ENCODE measurements around the gene C1QTNF8.

C1QTNF8 gene

DNA sequence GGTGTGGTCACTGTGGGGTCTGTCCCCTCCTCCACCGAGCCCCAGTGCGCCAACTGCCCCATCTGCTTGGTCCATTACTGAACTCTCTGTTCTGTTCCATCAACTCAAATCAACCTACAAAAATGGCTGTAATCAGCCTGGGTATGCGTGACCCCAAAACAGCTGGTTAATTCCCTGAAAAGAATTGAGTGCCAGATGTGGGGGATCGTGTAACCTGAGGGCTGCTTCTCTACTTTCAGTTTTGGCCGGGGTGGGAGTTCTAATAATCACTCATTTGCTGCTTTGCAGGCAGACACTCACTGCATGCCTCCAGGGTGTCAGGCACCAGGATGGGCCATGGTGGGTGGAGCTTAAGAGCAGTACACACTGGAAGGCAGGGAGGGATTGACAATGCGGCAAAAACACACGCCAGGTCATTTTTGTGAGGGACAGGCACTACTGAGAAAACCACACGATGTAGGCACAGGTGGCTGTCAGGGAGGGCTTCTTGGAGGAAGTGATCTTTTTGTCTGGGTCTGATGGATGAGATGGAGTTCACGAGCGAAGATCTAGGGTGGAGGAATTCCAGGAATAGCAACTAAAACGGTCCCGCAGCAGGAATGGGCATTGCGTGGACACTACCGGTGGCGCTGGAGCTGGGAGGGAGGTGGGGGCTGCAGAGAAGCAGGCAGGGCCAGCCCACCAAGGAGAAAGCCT, 53.8 kb downstream of the C1QTNF8 start:
- no peak for TF ChIP-seq POLR2AphosphoS5 (IDR thresholded peaks at IDR 0.05; ENCODE audit: low read depth, low read length)
- TF ChIP-seq, protein P1, sequence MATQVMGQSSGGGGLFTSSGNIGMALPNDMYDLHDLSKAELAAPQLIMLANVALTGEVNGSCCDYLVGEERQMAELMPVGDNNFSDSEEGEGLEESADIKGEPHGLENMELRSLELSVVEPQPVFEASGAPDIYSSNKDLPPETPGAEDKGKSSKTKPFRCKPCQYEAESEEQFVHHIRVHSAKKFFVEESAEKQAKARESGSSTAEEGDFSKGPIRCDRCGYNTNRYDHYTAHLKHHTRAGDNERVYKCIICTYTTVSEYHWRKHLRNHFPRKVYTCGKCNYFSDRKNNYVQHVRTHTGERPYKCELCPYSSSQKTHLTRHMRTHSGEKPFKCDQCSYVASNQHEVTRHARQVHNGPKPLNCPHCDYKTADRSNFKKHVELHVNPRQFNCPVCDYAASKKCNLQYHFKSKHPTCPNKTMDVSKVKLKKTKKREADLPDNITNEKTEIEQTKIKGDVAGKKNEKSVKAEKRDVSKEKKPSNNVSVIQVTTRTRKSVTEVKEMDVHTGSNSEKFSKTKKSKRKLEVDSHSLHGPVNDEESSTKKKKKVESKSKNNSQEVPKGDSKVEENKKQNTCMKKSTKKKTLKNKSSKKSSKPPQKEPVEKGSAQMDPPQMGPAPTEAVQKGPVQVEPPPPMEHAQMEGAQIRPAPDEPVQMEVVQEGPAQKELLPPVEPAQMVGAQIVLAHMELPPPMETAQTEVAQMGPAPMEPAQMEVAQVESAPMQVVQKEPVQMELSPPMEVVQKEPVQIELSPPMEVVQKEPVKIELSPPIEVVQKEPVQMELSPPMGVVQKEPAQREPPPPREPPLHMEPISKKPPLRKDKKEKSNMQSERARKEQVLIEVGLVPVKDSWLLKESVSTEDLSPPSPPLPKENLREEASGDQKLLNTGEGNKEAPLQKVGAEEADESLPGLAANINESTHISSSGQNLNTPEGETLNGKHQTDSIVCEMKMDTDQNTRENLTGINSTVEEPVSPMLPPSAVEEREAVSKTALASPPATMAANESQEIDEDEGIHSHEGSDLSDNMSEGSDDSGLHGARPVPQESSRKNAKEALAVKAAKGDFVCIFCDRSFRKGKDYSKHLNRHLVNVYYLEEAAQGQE (IDR thresholded peaks at IDR 0.05; ENCODE audit: insufficient read depth in 1 of 2, low read depth in 2 of 2, low read length in 2 of 2) = no peak
- no peak for TF ChIP-seq SIN3A (IDR thresholded peaks at IDR 0.05; ENCODE audit: borderline replicate concordance, insufficient read depth, low read length)
- TF ChIP-seq TAF1 (IDR thresholded peaks at IDR 0.05; ENCODE audit: borderline replicate concordance, insufficient read depth, low read length) = no peak
- TF ChIP-seq FOXP2 (optimal IDR thresholded peaks at IDR 0.05; ENCODE audit: borderline replicate concordance, extremely low read depth, extremely low read length, insufficient read depth) = no peak

DNA sequence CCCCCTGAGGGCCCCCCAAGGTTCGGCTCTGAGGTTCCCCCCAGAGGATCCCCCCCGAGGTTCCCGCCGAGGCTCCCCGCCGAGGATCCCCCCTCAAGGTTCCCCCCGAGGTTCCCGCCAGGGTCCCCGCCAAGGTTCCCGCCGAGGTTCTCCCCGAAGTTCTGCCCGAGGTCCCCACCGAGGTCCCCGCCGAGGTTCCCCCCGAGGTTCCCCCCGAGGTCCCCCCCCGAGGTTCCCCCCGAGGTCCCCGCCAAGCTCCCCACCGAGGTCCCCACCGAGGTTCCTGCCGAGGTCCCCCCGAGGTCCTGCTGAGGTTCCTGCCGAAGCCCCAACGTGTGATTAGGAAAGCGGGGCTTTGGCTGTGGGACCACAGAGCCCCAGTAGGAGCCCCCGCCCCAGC, 55.7 kb downstream of the C1QTNF8 start:
- no peak for TF ChIP-seq FOXP2 (optimal IDR thresholded peaks at IDR 0.05; ENCODE audit: borderline replicate concordance, extremely low read depth, extremely low read length, insufficient read depth)
- TF ChIP-seq, protein P1 (IDR thresholded peaks at IDR 0.05; ENCODE audit: insufficient read depth in 1 of 2, low read depth in 2 of 2, low read length in 2 of 2) = no peak
- no peak for TF ChIP-seq TAF1 (IDR thresholded peaks at IDR 0.05; ENCODE audit: borderline replicate concordance, insufficient read depth, low read length)
- no peak for TF ChIP-seq SIN3A (IDR thresholded peaks at IDR 0.05; ENCODE audit: borderline replicate concordance, insufficient read depth, low read length)
- TF ChIP-seq POLR2AphosphoS5 (IDR thresholded peaks at IDR 0.05; ENCODE audit: low read depth, low read length) = no peak

DNA sequence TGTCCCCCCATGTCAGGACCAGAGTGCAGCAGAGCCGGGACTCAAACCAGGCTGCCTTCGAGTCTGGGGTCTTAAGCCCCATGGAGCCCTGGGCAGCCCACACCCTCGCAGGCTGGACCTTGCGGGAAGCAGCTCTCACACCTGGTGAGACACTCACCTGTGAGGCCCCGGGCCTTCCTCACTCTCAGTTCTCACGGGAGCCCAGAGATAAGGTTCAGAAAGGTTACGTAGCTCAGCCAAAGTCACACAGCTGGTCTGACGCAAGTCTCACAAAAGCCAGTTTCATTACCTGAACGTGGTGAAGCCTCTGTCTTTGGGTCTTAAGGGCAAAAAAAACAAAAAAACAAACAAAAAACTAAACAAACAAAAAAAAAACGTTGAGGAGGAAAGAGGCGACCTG, 56.3 kb downstream of the C1QTNF8 start:
- TF ChIP-seq SIN3A (IDR thresholded peaks at IDR 0.05; ENCODE audit: borderline replicate concordance, insufficient read depth, low read length) (no peak), FOXP2 (optimal IDR thresholded peaks at IDR 0.05; ENCODE audit: borderline replicate concordance, extremely low read depth, extremely low read length, insufficient read depth) (no peak)
- TF ChIP-seq, protein P1 (IDR thresholded peaks at IDR 0.05; ENCODE audit: insufficient read depth in 1 of 2, low read depth in 2 of 2, low read length in 2 of 2) = no peak

DNA sequence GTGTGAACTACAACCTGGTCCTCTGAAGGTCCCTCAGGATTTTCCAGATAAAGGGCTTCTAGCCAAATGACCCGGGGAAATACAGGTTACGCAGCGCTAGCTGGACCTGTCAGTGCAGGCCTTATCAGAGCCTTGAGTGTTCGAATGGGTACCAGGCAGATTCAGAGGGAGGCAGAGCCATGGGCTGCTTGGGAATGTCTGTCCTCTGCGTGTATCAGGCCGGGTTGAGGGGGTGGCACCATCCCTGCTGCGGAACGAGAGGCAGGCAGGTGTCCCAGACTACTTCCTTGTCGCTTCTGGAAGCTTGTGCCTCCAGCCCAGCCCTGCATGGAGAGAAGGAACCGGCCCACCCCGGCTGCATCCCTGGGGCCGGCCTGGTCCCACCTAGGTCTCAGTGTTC, 57.1 kb downstream of the C1QTNF8 start:
- TF ChIP-seq FOXP2 (optimal IDR thresholded peaks at IDR 0.05; ENCODE audit: borderline replicate concordance, extremely low read depth, extremely low read length, insufficient read depth) (no peak), TAF1 (IDR thresholded peaks at IDR 0.05; ENCODE audit: borderline replicate concordance, insufficient read depth, low read length) (no peak), SIN3A (IDR thresholded peaks at IDR 0.05; ENCODE audit: borderline replicate concordance, insufficient read depth, low read length) (no peak), POLR2AphosphoS5 (IDR thresholded peaks at IDR 0.05; ENCODE audit: low read depth, low read length) (no peak)
- TF ChIP-seq, protein P1 (IDR thresholded peaks at IDR 0.05; ENCODE audit: insufficient read depth in 1 of 2, low read depth in 2 of 2, low read length in 2 of 2) = no peak

Measured in PFSK-1 (cell line).